Measurements from ENCODE around the gene RASGRP4.

The RASGRP4 gene

DNA sequence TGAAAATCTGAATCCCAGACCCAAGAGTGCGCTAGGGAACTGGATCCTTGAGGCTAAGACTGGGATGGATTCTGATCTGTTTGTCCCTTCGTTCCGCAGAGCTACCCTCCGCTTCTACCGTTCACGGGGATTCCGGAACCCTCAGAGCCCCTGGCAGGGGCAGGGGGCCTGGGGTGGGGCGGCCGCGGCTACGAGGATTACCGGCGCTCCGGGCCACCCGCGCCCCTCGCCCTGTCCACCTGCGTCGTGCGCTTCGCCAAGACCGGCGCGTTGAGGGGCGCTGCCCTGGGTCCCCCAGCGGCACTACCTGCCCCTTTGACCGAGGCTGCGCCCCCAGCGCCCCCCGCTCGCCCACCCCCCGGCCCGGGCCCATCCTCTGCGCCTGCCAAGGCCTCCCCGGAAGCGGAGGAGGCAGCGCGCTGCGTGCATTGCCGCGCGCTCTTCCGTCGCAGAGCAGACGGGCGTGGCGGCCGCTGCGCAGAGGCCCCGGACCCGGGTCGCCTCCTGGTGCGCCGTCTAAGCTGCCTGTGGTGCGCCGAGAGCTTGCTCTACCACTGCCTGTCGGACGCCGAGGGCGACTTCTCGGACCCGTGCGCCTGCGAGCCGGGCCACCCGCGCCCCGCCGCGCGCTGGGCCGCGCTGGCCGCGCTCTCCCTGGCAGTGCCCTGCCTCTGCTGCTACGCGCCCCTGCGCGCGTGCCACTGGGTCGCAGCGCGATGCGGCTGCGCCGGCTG, 30.5 kb downstream of the RASGRP4 start:
- TF ChIP-seq, protein P1, sequence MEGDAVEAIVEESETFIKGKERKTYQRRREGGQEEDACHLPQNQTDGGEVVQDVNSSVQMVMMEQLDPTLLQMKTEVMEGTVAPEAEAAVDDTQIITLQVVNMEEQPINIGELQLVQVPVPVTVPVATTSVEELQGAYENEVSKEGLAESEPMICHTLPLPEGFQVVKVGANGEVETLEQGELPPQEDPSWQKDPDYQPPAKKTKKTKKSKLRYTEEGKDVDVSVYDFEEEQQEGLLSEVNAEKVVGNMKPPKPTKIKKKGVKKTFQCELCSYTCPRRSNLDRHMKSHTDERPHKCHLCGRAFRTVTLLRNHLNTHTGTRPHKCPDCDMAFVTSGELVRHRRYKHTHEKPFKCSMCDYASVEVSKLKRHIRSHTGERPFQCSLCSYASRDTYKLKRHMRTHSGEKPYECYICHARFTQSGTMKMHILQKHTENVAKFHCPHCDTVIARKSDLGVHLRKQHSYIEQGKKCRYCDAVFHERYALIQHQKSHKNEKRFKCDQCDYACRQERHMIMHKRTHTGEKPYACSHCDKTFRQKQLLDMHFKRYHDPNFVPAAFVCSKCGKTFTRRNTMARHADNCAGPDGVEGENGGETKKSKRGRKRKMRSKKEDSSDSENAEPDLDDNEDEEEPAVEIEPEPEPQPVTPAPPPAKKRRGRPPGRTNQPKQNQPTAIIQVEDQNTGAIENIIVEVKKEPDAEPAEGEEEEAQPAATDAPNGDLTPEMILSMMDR (IDR thresholded peaks at IDR 0.05; ENCODE audit: extremely low read depth, insufficient read depth, missing control alignments) = no peak
- peak; percentile 65 for DNase-seq (ENCODE audit: low spot score)
- in situ Hi-C loops (cut with MboI; ENCODE audit: low pct_unique_long_range_greater_than_20kb, low sequenced_read_pairs, unreplicated experiment) = no loop called here

- peak; percentile 84 for DNase-seq (ENCODE audit: low spot score)
- in situ Hi-C loops (cut with MboI; ENCODE audit: low pct_unique_long_range_greater_than_20kb, low sequenced_read_pairs, unreplicated experiment) = no loop called here
- TF ChIP-seq, protein P1 (IDR thresholded peaks at IDR 0.05; ENCODE audit: extremely low read depth, insufficient read depth, missing control alignments) = no peak
Observed at GRCh38 chr19:38394488-38394887, 31.5 kb downstream of the RASGRP4 start.

DNA sequence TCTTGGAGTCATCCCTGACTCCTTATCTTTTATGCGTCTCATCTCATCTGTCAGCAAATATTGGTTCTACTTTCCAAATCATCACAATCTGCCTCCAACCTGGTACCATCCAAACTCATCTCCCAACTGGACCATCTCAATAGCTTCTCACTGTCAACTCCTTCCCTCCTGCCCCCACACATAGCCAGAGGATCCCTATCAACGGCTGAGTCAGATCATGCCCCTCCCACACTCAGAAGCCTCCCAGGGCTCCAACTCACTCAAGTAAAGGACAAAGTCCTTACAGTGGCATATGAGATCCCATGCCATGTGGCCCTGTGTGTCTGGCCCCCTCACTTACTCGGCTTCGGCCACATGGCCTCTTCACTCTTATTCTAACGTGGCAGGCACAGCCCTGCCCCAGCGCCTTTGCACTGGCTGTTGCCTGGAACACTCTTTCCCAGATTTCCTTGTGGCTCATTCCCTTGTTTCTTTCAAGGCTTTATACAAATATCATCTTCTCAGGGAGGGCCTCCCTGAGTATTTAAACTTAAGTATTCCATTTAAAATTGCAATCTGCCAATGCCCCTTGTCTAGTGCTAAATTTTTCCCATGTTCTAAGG, 33.2 kb downstream of the RASGRP4 start:
- DNase-seq (ENCODE audit: low spot score) = no peak

GRCh38 chr19:38391911-38392464, 34.0 kb downstream of the RASGRP4 start:
- in situ Hi-C loops (cut with MboI; ENCODE audit: low pct_unique_long_range_greater_than_20kb, low sequenced_read_pairs, unreplicated experiment) = no loop called here
- DNase-seq (ENCODE audit: low spot score) = no peak
- TF ChIP-seq, protein P1 (IDR thresholded peaks at IDR 0.05; ENCODE audit: extremely low read depth, insufficient read depth, missing control alignments) = no peak

More for the DNA sequence above, 33.2 kb downstream of the RASGRP4 start:
- in situ Hi-C loops (cut with MboI; ENCODE audit: low pct_unique_long_range_greater_than_20kb, low sequenced_read_pairs, unreplicated experiment) = no loop called here
- TF ChIP-seq, protein P1 (IDR thresholded peaks at IDR 0.05; ENCODE audit: extremely low read depth, insufficient read depth, missing control alignments) = no peak

- no peak for DNase-seq (ENCODE audit: low spot score)
- TF ChIP-seq, protein P1 (IDR thresholded peaks at IDR 0.05; ENCODE audit: extremely low read depth, insufficient read depth, missing control alignments) = no peak
- in situ Hi-C loops (cut with MboI; ENCODE audit: low pct_unique_long_range_greater_than_20kb, low sequenced_read_pairs, unreplicated experiment) = no loop called here
Observed at GRCh38 chr19:38389957-38390924, 35.8 kb downstream of the RASGRP4 start.

Measured in GM13977 (cell line).